Fibroblast of lung (primary cell): ENCODE measurements around the gene COL4A1. TPM values are rescaled to one million over a fixed set of nuclear protein-coding genes. Genes with fewer than 3 reads are reported as not detected.
A peak's percentile ranks its signal among the peaks of the same experiment; 100 is the strongest.

Experiments used
- DNase-seq, 2 donors: peaks; one replicate each; pipeline versions ENCODE4 v3.0.0 to v3.0.0-alpha.2; 2010; ENCODE audit warnings: low read depth in 2 of 2
- H2AFZ ChIP-seq: 2 replicates; pipeline ENCODE4 v1.5.1; 2012; ENCODE audit warnings: low read length, control low read depth, inconsistent platforms
- H3K27ac ChIP-seq: 2 replicates; pipeline ENCODE4 v1.5.1; 2011; ENCODE audit warnings: low read length, control low read depth; ENCODE audit not compliant: insufficient read depth
- H3K27me3 ChIP-seq: 2 replicates; pipeline ENCODE4 v1.5.1; 2011; ENCODE audit warnings: mild to moderate bottlenecking, low read length; ENCODE audit not compliant: control insufficient read depth, insufficient read depth
- H3K36me3 ChIP-seq: 2 replicates; pipeline ENCODE4 v1.5.1; 2011; ENCODE audit warnings: low read length; ENCODE audit not compliant: control insufficient read depth, insufficient read depth
- H3K4me1 ChIP-seq: 2 replicates; pipeline ENCODE4 v1.5.1; 2011; ENCODE audit warnings: low read length; ENCODE audit not compliant: control insufficient read depth, insufficient read depth; ENCODE audit errors: extremely low read depth
- H3K4me2 ChIP-seq: 2 replicates; pipeline ENCODE4 v1.5.1; 2011; ENCODE audit warnings: low read length, control low read depth; ENCODE audit not compliant: insufficient read depth; ENCODE audit errors: extremely low read depth
- H3K4me3 ChIP-seq, 4 experiments: fragments of 200-600 bp in 1 of 4; sonication (generic) in 1 of 4; replicated peaks in 1 of 4; 2 replicates each; pipeline ENCODE4 v1.5.1; 2011 to 2016; ENCODE audit warnings: low read length in 4 of 4, low read depth in 3 of 4, mild to moderate bottlenecking in 3 of 4, control low read depth in 2 of 4, inconsistent platforms in 1 of 4, mixed read lengths in 1 of 4; ENCODE audit not compliant: insufficient read depth in 1 of 4; ENCODE audit errors: control extremely low read depth in 1 of 4
- H3K79me2 ChIP-seq: 2 replicates; pipeline ENCODE4 v1.5.1; 2012; ENCODE audit warnings: mild to moderate bottlenecking, low read length, inconsistent platforms; ENCODE audit not compliant: control insufficient read depth, insufficient read depth
- H3K9ac ChIP-seq: 2 replicates; pipeline ENCODE4 v1.5.1; 2011; ENCODE audit warnings: mild to moderate bottlenecking, low read length, control low read depth; ENCODE audit not compliant: insufficient read depth
- H3K9me3 ChIP-seq: 2 replicates; pipeline ENCODE4 v1.5.1; 2012; ENCODE audit warnings: low read depth, low read length; ENCODE audit not compliant: control insufficient read depth, insufficient read depth
- H4K20me1 ChIP-seq: 2 replicates; pipeline ENCODE4 v1.5.1; 2011; ENCODE audit warnings: low read length; ENCODE audit not compliant: control insufficient read depth, insufficient read depth; ENCODE audit errors: extremely low read depth
- EZH2 ChIP-seq: IDR thresholded peaks from 2 replicates; pipeline ENCODE4 v1.5.1; 2012; ENCODE audit warnings: low read length, control low read depth, mild to moderate bottlenecking; ENCODE audit errors: missing control alignments
- polyA plus RNA-seq, 2 donors: library from polyadenylated mRNA; depleted of rRNA in 1 of 2; stranded (reverse) in 1 of 2; unstranded in 1 of 2; fragments of >200 nt; gene quantifications; 2 replicates each; pipeline ENCODE4 v1.2.1, GENCODE V29; 2011 to 2012; ENCODE audit warnings: missing spikeins in 1 of 2
- total RNA-seq: library from RNA; depleted of rRNA; stranded (reverse); fragments of >200 nt; gene quantifications from 2 replicates; pipeline ENCODE4 v1.2.1, GENCODE V29; 2014
- TF ChIP-seq, protein P1 (sequence below), 2 donors: IDR thresholded peaks in 1 of 2; conservative IDR thresholded peaks in 1 of 2; 1 replicate in 1 of 2; 2 replicates in 1 of 2; pipeline ENCODE4 v1.5.1; 2011 to 2012; ENCODE audit warnings: low read length in 2 of 2, control low read depth in 1 of 2, inconsistent platforms in 1 of 2, low read depth in 1 of 2, mild to moderate bottlenecking in 1 of 2

Gene COL4A1
- total and polyA plus RNA-seq, 2 donors (not counting 1 experiment from before 2014, with no cell fraction given), result 34.0 to 607 TPM

GRCh38 chr13:110339975-110340550, 33.1 kb upstream of the COL4A1 start:
- Histone ChIP-seq H3K27ac (peak overlapping the region; percentile 75), H3K4me2 (peak overlapping the region; percentile 19)

DNA sequence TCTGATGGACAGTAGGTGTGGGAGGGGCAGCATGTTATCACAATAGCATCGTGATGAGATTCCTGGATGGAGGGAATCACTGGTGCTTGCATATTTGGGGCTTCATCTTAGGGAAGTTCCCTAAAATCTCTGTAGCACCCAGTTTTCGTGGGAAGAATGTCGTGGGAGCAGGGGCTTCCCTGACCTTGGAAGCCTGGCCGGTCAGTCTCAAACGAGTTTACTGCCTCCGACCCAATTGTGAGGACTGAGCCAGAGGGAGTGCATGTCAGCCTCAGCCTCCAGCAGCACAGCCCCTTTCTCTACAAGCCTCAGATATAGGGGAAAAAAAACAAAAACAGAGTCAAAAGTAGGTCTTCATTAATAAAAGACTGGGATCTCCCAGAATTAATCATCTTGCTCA, 32.3 kb upstream of the COL4A1 start:
- TF ChIP-seq EZH2, result no peak
- TF ChIP-seq, protein P1, sequence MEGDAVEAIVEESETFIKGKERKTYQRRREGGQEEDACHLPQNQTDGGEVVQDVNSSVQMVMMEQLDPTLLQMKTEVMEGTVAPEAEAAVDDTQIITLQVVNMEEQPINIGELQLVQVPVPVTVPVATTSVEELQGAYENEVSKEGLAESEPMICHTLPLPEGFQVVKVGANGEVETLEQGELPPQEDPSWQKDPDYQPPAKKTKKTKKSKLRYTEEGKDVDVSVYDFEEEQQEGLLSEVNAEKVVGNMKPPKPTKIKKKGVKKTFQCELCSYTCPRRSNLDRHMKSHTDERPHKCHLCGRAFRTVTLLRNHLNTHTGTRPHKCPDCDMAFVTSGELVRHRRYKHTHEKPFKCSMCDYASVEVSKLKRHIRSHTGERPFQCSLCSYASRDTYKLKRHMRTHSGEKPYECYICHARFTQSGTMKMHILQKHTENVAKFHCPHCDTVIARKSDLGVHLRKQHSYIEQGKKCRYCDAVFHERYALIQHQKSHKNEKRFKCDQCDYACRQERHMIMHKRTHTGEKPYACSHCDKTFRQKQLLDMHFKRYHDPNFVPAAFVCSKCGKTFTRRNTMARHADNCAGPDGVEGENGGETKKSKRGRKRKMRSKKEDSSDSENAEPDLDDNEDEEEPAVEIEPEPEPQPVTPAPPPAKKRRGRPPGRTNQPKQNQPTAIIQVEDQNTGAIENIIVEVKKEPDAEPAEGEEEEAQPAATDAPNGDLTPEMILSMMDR (conservative IDR thresholded peaks at IDR 0.05 in 1 of 2, IDR thresholded peaks at IDR 0.05 in 1 of 2; ENCODE audit: low read depth in 1 of 2, low read length in 2 of 2), result no peak
- Histone ChIP-seq H3K4me2 (no peak overlapping the region), H3K27ac (peak overlapping the region; percentile 75), H3K36me3 (no peaks in the 10 kb centered on the region), H3K9me3 (no peaks in the 10 kb centered on the region), H3K4me3 (no peak overlapping the region), H3K79me2 (peaks cover 40% of the 10 kb centered on the region), H3K27me3 (no peaks in the 10 kb centered on the region), H2AFZ (no peak overlapping the region), H4K20me1 (no peaks in the 10 kb centered on the region), H3K9ac (no peak overlapping the region), H3K4me1 (peaks cover 41% of the 10 kb centered on the region)
- DNase-seq, result no peak

More at GRCh38 chr13:110339975-110340550, 33.1 kb upstream of the COL4A1 start:
- H3K9ac ChIP-seq, result peak overlapping the region; percentile 65
- H3K9me3 ChIP-seq, result no peaks in the 10 kb centered on the region
- DNase-seq, result no peak
- H3K36me3 ChIP-seq, result no peaks in the 10 kb centered on the region
- H4K20me1 ChIP-seq, result no peaks in the 10 kb centered on the region
- no peak overlapping the region for H2AFZ ChIP-seq
- H3K27me3 ChIP-seq, result no peaks in the 10 kb centered on the region
- H3K79me2 ChIP-seq, result peaks cover 36% of the 10 kb centered on the region
- TF ChIP-seq, protein P1 (conservative IDR thresholded peaks at IDR 0.05 in 1 of 2, IDR thresholded peaks at IDR 0.05 in 1 of 2; ENCODE audit: low read depth in 1 of 2, low read length in 2 of 2), result no peak
- no peak for TF ChIP-seq EZH2
- no peak overlapping the region for H3K4me3 ChIP-seq
- H3K4me1 ChIP-seq, result peaks cover 41% of the 10 kb centered on the region

DNA sequence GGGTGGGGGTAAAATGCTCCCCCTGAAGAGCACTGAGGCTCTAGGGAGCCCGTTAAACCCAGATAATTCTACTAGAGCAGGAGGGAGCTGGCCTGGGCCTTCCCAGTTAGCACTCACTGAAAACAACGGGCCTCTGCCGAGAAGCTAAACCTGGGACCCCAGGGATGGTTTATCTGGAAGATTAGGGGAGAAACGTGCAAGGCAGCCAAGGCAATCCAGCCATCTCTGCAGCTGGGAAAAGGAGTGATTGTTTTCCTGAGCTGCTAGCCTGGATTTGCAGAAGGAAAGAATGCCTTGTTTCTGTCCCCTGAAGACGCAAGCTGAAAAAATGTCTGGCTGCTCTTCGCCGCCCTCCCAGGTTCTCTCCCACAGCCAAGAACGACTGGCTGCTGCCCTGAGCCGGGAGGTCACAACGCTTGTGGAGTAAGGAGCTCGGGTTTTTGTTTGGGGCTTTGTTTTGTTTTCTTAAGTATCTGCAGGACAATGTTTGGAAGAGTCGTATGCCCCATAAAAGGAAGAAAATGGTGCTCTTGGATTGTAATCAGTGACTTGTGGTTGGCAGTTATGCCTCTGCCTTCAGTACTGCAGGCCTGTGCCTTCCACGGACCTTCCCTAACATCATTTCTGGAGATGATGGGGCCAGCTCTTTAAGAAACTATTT, 31.6 kb upstream of the COL4A1 start:
- Histone ChIP-seq H3K9me3 (no peaks in the 10 kb centered on the region), H3K4me3 (peak overlapping the region in 1 of 4 experiments; percentile 3), H3K4me1 (peaks cover 41% of the 10 kb centered on the region), H3K9ac (peak overlapping the region; percentile 33), H4K20me1 (no peaks in the 10 kb centered on the region), H3K36me3 (no peaks in the 10 kb centered on the region), H2AFZ (peak overlapping the region; percentile 56), H3K27ac (peak overlapping the region; percentile 75), H3K4me2 (peak overlapping the region; percentile 52), H3K27me3 (no peaks in the 10 kb centered on the region), H3K79me2 (peaks cover 46% of the 10 kb centered on the region)
- peak; percentile 77 to 91 for DNase-seq
- TF ChIP-seq, protein P1 (conservative IDR thresholded peaks at IDR 0.05 in 1 of 2, IDR thresholded peaks at IDR 0.05 in 1 of 2; ENCODE audit: low read depth in 1 of 2, low read length in 2 of 2), result no peak
